GM21528 (cell line): ENCODE results near the gene ANKFN1.

Experiments
- ATAC-seq: cut with Tn5 transposase; IDR thresholded peaks from one replicate; pipeline ENCODE4 v1.9.1; 2021; ENCODE audit warnings: mild to moderate bottlenecking, moderate library complexity; ENCODE audit not compliant: unreplicated experiment, low FRiP score

ANKFN1 gene

DNA sequence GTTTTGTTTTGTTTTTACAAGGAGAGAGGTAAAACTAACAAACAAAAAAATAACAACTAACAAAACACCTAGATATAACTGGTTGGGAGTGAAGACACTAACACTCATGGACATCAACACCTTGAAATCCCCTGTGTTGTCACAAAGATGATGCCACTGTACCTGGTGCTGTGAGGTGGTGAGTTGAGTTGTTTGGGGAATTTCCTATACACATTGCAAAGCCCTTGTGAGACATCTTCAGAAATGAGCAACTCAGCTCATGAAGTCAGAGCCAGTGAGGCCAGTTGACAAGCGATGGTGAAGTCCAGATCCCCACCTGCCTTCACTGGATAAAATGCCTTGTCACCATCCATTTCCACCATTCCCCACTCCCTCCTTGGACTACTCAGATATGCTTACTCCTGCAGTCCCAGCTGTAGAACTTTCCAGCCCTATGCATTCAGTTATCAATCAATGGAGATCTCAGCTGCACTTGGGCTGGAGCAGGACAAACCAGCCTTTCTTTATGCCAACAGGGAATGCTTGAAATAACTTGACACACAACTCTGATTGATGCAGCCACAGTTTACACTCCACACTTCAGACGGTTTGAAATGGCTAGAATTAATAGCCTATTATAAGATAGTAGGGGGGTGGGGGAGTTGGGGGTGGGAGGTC lies 22.2 kb downstream of the ANKFN1 start:
- no peak for ATAC-seq

DNA sequence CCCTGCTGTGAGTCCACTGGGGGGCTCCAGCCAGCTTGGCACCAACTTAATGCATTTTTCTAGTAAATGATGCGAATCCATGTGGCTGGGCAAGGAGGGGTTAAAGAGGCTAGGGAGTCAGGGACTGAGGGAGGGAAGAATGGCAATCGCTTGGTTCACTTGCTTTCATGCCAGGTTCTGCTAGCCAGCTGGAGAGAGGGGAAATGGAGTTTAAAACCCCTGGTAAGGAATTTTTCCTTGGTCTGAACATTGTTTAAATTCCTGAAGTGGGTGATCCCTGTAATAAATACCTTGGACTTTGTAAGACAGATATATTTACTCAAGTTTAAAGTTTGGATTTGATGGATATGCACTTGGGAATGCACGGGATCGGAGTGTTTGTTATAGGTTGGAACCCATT lies 22.8 kb downstream of the ANKFN1 start:
- ATAC-seq, result no peak

DNA sequence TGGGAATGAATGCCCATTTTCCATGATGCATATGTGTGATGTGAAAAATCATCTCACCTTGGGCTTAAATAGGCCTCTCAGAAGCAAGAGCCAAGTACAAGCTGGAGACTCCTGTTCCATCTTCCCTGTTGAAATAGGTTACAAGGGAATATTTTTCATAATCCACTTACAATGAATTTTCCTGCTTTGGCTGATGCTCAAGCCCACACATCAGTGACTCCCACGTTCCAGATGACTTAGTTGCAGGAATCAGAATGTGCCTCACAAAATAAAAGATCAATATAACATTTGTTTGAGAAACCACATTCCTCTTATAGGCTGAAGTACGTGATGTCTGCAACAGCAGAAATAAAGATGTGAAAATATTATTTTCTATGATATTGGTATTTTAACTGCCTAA lies 24.1 kb downstream of the ANKFN1 start:
- no peak for ATAC-seq

DNA sequence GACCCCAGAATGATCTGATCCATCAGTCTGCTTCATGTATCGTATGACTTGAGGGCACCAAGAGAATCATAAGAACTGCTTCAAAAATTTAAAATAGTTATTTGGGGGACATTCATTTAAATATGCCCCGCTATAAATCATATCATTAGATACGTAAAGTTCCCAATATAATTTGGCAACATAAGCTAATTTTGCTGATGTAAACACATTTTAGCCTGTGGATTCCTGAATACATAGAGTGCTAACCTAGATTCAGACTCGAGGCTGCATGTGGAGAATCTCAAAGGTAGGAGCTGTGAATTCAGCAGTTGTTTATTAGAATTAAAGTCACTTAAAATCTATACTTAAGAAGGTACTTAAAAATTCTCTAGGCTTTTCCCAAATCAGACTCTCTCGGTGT lies 24.9 kb downstream of the ANKFN1 start:
- ATAC-seq, result no peak

DNA sequence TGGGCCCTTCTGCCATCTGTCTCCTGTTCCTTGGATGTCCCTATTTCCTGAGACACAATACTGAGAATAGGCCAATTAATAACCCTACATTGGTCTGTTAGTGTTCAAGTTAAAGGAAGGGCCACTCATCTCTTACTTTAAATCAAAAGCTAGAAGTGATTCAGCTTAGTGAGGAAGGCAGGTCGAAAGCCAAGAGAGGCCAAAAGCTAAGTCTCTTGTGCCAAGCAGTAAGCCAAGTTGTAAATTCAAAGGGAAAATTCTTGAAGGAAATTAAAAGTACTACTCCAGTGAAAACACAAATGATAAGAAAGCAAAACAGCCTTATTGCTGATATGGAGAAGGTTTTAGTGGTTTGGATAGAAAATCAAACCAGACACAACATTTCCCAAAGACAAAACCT lies 28.8 kb downstream of the ANKFN1 start:
- ATAC-seq, result no peak

DNA sequence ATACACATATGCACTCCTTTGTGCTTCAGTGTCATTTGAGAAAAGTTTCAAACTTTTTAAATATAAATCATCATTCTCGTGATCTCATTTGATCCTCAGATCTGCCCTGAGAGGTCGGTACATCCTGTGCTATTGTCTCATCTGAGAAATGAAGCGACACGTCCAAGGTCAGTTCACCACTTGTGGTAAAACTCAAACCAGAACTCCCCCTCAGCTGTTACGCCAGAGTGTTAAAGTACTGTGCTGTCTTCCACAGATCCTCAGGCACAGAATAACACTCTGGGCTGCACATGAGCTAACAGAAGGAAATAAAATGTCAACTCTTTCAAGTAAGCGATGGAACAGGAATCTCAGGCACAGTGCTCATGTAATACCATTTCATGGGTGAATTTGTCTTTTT lies 31.4 kb downstream of the ANKFN1 start:
- no peak for ATAC-seq

DNA sequence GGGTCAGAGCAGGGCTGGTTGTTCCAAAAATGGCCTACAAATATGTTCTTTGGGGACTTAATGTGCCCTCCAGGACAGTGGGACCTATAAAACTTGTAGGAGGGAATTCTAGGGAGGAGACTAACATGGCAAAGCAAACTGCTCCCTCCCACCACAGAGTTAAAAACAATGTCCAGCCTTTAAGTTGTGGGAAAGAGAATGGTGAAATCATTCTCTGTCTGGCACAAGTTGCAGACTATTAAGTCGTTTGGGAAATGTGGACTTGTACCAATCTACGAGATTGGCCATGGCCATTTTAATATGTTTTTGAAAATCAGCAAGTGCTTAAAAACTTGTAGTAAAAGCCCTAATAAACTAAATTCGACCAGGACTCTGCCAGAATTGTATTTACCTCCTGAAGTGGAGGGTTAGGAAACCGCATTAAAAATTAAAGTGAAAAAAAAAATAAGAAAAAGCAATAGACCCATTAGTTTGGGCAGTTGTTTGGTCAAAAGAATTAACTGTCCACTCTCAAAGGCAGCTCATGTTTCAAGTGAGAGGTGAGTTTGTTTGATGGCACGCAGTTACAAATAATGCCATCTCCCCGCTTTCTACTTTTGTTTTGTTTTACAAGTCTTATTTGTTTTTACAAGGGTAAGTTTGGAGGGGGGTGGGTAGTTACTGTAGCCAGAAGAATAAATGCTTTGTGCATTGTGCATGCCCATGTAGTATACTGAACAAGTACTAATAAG lies 32.4 kb downstream of the ANKFN1 start:
- no peak for ATAC-seq

DNA sequence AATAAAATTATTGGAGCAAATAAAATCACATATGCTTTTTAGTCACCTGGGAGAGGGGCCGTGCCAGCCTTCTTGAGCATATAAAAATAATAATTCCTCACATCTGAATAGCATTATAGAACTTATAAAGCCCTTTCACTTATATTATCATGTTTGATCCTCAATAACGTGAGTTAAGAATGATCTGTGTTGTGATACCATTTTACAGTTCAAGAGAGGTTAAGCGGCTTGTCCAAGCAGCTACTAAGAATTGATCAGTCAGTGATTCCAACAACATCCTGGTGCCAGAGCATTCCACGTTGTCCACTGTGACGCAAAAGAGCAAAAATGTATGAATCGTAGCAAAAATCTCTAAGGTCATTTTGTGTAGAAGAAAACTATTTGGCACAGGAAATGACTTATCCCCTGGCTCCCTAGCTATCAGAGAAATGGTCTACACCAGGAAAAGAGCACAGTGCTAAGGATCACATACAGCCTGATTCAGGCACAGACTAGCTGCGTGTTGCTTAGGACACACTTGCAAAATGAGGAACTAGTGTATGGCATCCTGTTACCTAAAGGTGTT lies 33.0 kb downstream of the ANKFN1 start:
- ATAC-seq, result no peak

DNA sequence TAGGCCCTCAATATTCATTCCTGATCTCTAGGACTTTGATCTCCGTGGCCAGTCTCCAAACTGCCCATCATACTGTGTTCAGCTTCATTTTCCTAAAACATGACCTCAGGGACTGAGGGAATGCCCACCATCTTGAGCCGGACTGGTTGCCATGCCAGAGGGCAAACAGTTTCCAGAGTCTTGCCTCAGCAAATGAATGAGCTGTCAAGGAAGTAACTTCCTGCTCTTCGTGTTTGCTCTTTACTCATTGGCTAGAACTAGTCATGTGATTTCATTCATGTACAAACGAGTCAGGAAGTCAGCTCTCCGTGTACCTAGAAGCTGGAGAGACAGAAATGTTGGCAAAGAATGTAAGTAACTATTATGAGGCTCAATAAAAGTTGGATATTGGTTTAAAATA lies 50.2 kb downstream of the ANKFN1 start:
- no peak for ATAC-seq

DNA sequence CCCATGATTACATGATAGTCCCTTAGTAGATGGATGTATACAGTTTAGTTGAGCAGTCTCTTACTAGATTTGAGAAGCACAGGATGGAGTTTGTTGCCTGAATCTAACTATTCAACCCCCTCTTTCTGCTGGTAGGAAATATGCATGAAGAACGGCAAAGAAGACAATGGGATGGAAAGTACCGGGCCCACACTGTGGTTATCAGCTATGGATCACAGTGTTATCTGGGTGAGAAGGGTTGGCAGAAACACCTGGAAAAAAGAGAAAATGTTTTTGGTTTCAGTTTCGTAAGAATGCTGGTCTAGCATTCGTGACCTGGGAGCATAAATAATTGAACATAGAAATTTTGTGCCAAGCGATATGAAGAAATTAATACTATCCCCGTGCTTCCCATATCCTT lies 53.1 kb downstream of the ANKFN1 start:
- ATAC-seq, result no peak

DNA sequence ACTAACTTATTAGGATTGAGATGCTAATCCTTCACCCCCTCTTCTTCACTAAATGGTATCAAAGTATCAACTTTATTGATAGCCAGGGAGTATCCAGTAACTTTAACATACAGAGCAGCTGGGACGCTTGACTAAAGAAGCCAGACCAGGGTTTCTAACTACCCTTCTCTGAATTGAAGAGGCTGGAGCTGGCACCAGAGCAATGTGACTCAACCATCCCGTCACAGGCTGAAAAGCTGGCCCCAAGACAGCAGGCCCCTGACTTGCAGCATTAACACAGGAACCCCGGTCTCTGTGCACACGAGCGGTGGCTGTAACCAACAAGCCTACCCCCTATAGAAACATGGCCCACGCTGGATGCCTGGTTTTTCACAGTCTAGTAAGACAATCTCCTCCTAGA lies 59.8 kb downstream of the ANKFN1 start:
- ATAC-seq, result no peak

DNA sequence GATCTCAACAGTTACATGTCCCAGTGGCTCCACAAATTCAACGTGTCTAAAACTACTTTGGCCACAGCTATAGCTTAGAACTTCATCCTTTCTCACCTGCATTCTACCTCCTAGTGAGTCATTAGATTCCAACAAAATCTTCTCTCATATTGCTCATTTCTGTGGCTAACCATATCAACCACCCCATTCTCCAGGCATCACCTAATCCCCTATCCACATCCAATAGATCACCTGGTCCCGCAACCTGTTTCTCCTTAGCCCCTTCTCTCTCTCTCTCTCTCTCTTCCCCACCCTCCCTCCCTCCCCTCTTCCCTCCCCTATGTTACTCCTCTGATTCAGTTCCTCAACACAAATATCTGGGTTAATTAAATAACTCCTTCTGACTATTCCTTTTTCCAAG lies 64.6 kb downstream of the ANKFN1 start:
- ATAC-seq, result no peak

DNA sequence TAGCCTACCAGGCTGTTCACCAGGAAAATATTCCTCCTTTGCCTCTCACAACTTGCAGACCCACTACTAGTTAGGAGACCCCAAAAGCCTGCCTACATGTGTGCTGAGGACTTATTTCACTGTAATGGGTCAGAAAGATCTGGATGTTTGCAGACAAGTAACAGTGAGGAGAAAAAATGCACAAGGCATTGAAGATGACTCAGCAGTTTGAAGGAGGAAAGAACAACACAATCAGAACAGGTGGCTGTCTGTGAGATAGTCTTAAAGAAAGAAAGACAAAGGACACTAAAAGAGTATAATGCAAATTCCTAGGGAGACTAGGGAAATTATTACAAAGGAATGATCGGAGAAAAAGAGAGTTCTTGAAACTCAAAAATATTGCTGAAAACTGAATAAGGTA lies 69.0 kb downstream of the ANKFN1 start:
- ATAC-seq, result no peak

DNA sequence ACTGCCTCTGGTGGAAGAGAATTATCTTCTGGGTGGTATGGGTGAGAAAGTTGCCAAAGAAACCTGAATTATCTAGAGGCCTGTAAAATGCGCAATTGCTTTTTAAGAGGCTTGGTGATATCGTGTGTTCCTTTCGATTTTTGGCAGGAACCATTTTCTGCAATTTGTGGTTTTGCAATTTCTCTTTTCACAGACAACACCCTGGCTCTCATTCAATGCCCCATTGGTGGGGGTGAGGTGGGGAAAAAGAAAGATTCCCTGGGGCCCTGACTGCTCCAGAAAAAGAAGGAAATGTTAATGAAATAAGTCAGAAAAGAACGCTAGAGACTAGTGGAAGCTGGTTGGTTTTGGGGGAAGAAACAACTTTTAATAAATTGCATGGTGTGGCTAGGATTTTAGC lies 77.4 kb downstream of the ANKFN1 start:
- ATAC-seq, result no peak

DNA sequence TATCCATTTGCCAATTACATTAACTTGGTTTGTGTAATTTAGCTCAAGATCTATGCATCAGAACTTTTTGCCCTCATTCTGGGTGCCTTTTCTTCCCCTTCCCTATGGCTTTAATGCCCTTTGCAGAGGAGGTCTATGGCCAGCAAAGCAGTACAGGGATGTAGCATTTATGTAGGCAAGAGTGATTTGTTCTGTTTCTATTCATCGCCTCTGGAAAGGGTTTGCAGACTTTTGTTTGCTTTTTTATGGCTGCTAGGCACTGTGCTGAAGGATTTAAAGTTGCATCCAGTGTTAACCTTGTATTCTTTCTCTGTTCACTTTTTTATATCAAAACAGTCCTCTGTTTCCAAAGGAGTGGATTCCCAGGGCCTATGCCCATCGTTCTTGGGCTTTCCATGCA lies 78.0 kb downstream of the ANKFN1 start:
- ATAC-seq, result no peak

DNA sequence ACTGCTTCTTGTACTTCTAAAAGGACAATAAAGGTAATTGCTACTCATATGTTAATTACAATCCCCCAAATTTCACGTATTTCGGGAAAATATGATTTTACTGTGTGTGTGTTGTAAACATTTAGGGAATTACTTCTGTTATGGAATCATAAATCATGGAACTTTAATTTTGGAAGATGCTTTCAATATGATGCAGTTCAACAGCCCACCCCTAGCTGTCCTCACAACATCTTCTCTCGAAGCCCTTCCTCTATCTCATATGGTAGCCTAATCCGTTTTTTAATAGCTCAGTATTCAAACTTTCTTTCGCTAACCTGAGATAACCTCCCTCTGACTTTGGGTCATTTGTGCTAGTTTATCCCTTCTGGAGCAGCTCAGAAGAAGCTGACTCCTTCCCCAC lies 78.4 kb downstream of the ANKFN1 start:
- no peak for ATAC-seq

DNA sequence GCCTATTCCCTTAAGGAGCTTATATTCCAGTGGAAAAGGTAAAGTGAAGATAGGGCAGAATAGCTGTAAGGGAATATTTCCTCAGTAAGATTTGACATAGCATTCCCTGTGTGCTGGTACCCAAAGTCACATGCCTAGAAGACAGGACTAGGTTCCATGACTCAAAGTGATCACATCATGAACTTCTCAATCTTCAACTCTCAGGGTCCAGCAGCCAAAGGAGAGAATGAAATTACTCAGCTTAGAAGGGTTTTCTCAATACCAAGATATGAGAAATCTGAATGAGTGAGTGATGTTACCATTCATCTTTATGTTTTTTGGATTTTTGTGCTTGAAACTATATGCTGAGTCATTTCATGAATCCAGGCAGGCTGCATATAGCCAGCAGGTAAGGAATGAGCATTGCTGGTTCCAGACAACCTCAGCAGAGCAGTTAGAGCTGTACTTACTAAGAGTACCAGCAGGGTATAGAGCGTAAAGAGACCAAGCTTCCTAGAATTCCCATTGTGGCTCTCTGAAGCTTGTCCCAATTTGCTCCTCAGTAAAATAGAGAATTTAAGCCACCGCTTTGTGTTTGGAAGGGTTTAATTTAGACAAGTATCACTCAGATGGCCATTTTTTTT lies 91.1 kb downstream of the ANKFN1 start:
- ATAC-seq, result no peak

DNA sequence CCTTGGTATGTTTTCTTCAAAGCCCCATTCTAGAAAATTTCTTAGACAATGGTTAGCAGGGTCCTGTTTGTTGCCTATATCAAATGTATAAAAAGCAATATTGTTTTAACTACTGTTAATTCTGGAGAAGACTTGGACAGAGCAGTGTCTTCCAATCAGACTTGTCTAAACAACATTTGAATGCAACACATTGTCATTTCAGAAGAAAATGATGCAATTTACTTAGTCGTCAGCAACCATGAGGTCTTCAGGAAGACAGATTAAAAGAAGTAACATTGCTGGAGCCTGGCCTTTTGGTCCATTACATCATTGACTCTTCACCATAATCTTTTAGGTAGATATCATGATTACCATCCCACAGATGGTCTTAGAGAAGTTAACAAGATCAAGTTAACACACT lies 94.5 kb downstream of the ANKFN1 start:
- no peak for ATAC-seq

DNA sequence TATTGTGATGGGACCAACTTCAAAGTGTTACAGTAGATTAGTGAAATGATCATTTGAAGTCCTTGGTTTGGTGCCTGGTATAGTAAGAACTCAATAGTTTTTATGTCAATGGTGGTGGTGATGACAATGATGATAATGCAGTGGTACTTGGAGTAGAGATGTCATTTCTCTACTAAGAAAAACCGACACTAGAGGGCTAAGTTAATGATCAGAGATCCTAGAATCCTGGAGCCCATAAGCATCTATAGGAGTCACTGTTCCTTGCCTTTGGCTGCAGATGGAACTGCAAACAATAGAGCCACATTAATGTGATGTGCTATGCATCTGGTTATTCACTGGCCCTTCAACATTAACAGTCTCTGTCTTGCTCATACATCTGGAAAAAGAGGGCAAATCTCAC lies 103.8 kb downstream of the ANKFN1 start:
- no peak for ATAC-seq

DNA sequence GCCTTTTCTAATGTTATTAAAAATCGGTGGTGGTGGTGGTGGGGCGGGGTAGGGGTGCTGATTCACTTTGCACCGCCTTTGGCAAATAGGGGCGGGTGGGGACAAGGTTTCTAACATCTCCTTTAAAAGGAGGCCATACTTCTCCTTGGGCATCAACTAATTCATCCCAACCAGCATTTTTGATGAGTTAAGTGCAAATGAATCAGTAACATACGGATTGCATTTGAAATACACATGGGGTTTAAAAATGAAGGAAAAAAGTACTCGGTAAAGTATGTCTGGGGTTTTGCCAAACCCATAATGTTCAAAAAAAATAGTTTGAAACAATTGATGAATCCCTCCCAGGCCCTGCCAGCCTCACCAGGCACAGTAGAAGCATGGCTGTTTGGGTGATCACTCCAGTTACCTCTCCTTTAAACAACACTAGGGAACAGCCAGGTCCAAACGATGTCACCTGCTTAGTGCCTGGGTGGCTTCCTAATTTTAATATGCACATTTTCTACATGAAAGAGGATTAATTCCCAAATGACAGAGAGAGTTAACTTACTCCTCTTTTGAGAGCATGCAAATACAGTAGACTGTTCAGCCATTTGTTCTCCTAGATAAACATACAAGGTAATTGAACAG lies 107.2 kb downstream of the ANKFN1 start:
- no peak for ATAC-seq

DNA sequence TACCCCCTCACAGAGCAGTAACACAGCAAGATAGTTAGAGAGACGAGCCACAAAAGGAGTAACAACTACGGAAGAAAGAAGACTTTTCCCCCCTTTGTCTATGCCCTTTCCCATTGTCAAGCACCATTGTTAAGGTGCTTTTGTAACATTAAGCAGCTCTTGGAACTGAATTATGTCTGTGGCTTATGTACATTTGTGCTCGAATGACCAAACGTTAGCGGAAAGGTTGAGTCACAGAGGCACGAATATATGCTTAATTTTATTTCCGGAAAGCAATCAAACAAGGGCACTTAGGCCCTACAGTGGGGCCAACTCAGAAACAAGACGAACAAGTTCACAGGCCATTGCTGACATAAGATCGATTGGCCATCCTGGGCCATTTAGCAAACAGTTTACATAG lies 109.5 kb downstream of the ANKFN1 start:
- no peak for ATAC-seq
